NB4 (cell line): ENCODE results near the gene GRID1.

Experiments used
- DNase-seq: peaks from one replicate; pipeline ENCODE4 v3.0.0; 2010; ENCODE audit warnings: low read depth
- H3K4me3 ChIP-seq: one replicate; pipeline ENCODE4 v1.5.1; 2011; ENCODE audit warnings: mild to moderate bottlenecking, low read depth, low read length, moderate library complexity
- CTCF ChIP-seq: IDR thresholded peaks from one replicate; pipeline ENCODE4 v1.5.1; 2012; ENCODE audit warnings: low read depth, low read length
- MAX ChIP-seq: IDR thresholded peaks from 2 replicates; pipeline ENCODE4 v1.6.1; 2011; ENCODE audit warnings: low read depth, low read length
- MYC ChIP-seq: IDR thresholded peaks from 2 replicates; pipeline ENCODE4 v1.6.1; 2011; ENCODE audit warnings: low read depth, low read length
- POLR2A ChIP-seq: IDR thresholded peaks from 2 replicates; pipeline ENCODE4 v1.6.1; 2011; ENCODE audit warnings: mild to moderate bottlenecking; ENCODE audit not compliant: insufficient read length; ENCODE audit errors: extremely low read depth

The GRID1 gene

GRCh38 chr10:86266446-86267242 lies 100.0 kb downstream of the GRID1 start:
- DNase-seq = peak; percentile 31

GRCh38 chr10:86265895-86266259 lies 100.7 kb downstream of the GRID1 start:
- no peak overlapping the region for H3K4me3 ChIP-seq
- no peak for TF ChIP-seq MYC
- TF ChIP-seq POLR2A = no peak
- no peak for TF ChIP-seq MAX
- no peak for TF ChIP-seq CTCF
- no peak for DNase-seq

More at GRCh38 chr10:86266446-86267242, 100.0 kb downstream of the GRID1 start:
- no peak overlapping the region for H3K4me3 ChIP-seq
- TF ChIP-seq CTCF (no peak), MAX (no peak), MYC (no peak)

GRCh38 chr10:86265236-86265894 lies 101.2 kb downstream of the GRID1 start:
- no peak for TF ChIP-seq MYC
- peak; percentile 61 for TF ChIP-seq MAX
- TF ChIP-seq CTCF = no peak
- no peak overlapping the region for H3K4me3 ChIP-seq
- no peak for DNase-seq

GRCh38 chr10:86264481-86265231 lies 101.9 kb downstream of the GRID1 start:
- DNase-seq = peak; percentile 48
- TF ChIP-seq CTCF = no peak
- no peak for TF ChIP-seq POLR2A
- no peak for TF ChIP-seq MYC
- no peak for TF ChIP-seq MAX

GRCh38 chr10:86263907-86264306 lies 102.7 kb downstream of the GRID1 start:
- H3K4me3 ChIP-seq = no peak overlapping the region
- TF ChIP-seq CTCF (no peak), MAX (no peak), POLR2A (no peak), MYC (no peak)
- no peak for DNase-seq

More at GRCh38 chr10:86264481-86265231, 101.9 kb downstream of the GRID1 start:
- H3K4me3 ChIP-seq = no peak overlapping the region
